ENCODE data around the gene AGPS.

The AGPS gene

GRCh38 chr2:177584030-177584692 lies 191.6 kb downstream of the AGPS start:
- Histone ChIP-seq H3K4me3 (no peak overlapping the region), H3K36me3 (ENCODE audit: insufficient read depth, low read length) (no peaks in the 10 kb centered on the region)
- no peak for DNase-seq (ENCODE audit: low read depth, low spot score)

GRCh38 chr2:177585234-177585863 lies 192.8 kb downstream of the AGPS start:
- no peaks in the 10 kb centered on the region for H3K9me3 ChIP-seq (ENCODE audit: low read depth, low read length)
- H3K9ac ChIP-seq (ENCODE audit: insufficient read length), result no peak overlapping the region
- no peak overlapping the region for H3K27ac ChIP-seq
- no peak overlapping the region for H3K4me3 ChIP-seq
- DNase-seq (ENCODE audit: low read depth, low spot score), result no peak
- TF ChIP-seq FOXP2 (optimal IDR thresholded peaks at IDR 0.05; ENCODE audit: control extremely low read depth, extremely low read length, insufficient read depth), result no peak
- no peak for TF ChIP-seq EZH2 (IDR thresholded peaks at IDR 0.05)
- no peak for TF ChIP-seq POLR2AphosphoS5 (IDR thresholded peaks at IDR 0.05; ENCODE audit: borderline replicate concordance, low read depth, low read length)
- no peaks in the 10 kb centered on the region for H3K36me3 ChIP-seq (ENCODE audit: insufficient read depth, low read length)

More at GRCh38 chr2:177584030-177584692, 191.6 kb downstream of the AGPS start:
- H3K27ac ChIP-seq, result no peak overlapping the region
- TF ChIP-seq POLR2AphosphoS5 (IDR thresholded peaks at IDR 0.05; ENCODE audit: borderline replicate concordance, low read depth, low read length) (no peak), FOXP2 (optimal IDR thresholded peaks at IDR 0.05; ENCODE audit: control extremely low read depth, extremely low read length, insufficient read depth) (no peak), EZH2 (IDR thresholded peaks at IDR 0.05) (no peak)
- no peaks in the 10 kb centered on the region for H3K9me3 ChIP-seq (ENCODE audit: low read depth, low read length)
- no peak overlapping the region for H3K9ac ChIP-seq (ENCODE audit: insufficient read length)

GRCh38 chr2:177586154-177586553 lies 193.6 kb downstream of the AGPS start:
- TF ChIP-seq EZH2 (IDR thresholded peaks at IDR 0.05), result no peak
- no peak for TF ChIP-seq POLR2AphosphoS5 (IDR thresholded peaks at IDR 0.05; ENCODE audit: borderline replicate concordance, low read depth, low read length)
- no peak for TF ChIP-seq FOXP2 (optimal IDR thresholded peaks at IDR 0.05; ENCODE audit: control extremely low read depth, extremely low read length, insufficient read depth)
- Histone ChIP-seq H3K9ac (ENCODE audit: insufficient read length) (no peak overlapping the region), H3K9me3 (ENCODE audit: low read depth, low read length) (no peaks in the 10 kb centered on the region), H3K36me3 (ENCODE audit: insufficient read depth, low read length) (no peaks in the 10 kb centered on the region), H3K4me3 (no peak overlapping the region), H3K27ac (no peak overlapping the region)
- no peak for DNase-seq (ENCODE audit: low read depth, low spot score)

- no peaks in the 10 kb centered on the region for H3K9me3 ChIP-seq (ENCODE audit: low read depth, low read length)
- H3K27ac ChIP-seq, result no peak overlapping the region
- H3K36me3 ChIP-seq (ENCODE audit: insufficient read depth, low read length), result no peaks in the 10 kb centered on the region
- TF ChIP-seq POLR2AphosphoS5 (IDR thresholded peaks at IDR 0.05; ENCODE audit: borderline replicate concordance, low read depth, low read length), result no peak
- no peak for TF ChIP-seq FOXP2 (optimal IDR thresholded peaks at IDR 0.05; ENCODE audit: control extremely low read depth, extremely low read length, insufficient read depth)
- TF ChIP-seq EZH2 (IDR thresholded peaks at IDR 0.05), result no peak
- H3K4me3 ChIP-seq, result no peak overlapping the region
- no peak for DNase-seq (ENCODE audit: low read depth, low spot score)
- no peak overlapping the region for H3K9ac ChIP-seq (ENCODE audit: insufficient read length)
These were observed 194.8 kb downstream of the AGPS start for GRCh38 chr2:177587371-177587770.

GRCh38 chr2:177588671-177589070 lies 196.1 kb downstream of the AGPS start:
- no peak for DNase-seq (ENCODE audit: low read depth, low spot score)
- Histone ChIP-seq H3K9me3 (ENCODE audit: low read depth, low read length) (no peaks in the 10 kb centered on the region), H3K36me3 (ENCODE audit: insufficient read depth, low read length) (no peaks in the 10 kb centered on the region), H3K27ac (no peak overlapping the region), H3K4me3 (no peak overlapping the region), H3K9ac (ENCODE audit: insufficient read length) (no peak overlapping the region)
- no peak for TF ChIP-seq POLR2AphosphoS5 (IDR thresholded peaks at IDR 0.05; ENCODE audit: borderline replicate concordance, low read depth, low read length)
- no peak for TF ChIP-seq FOXP2 (optimal IDR thresholded peaks at IDR 0.05; ENCODE audit: control extremely low read depth, extremely low read length, insufficient read depth)
- no peak for TF ChIP-seq EZH2 (IDR thresholded peaks at IDR 0.05)

GRCh38 chr2:177589186-177589585 lies 196.6 kb downstream of the AGPS start:
- DNase-seq (ENCODE audit: low read depth, low spot score), result no peak
- Histone ChIP-seq H3K27ac (no peak overlapping the region), H3K9ac (ENCODE audit: insufficient read length) (no peak overlapping the region), H3K4me3 (no peak overlapping the region), H3K9me3 (ENCODE audit: low read depth, low read length) (no peaks in the 10 kb centered on the region), H3K36me3 (ENCODE audit: insufficient read depth, low read length) (no peaks in the 10 kb centered on the region)
- no peak for TF ChIP-seq POLR2AphosphoS5 (IDR thresholded peaks at IDR 0.05; ENCODE audit: borderline replicate concordance, low read depth, low read length)

GRCh38 chr2:177592397-177592796 lies 199.8 kb downstream of the AGPS start:
- Histone ChIP-seq H3K36me3 (ENCODE audit: insufficient read depth, low read length) (no peaks in the 10 kb centered on the region), H3K4me3 (no peak overlapping the region), H3K27ac (no peak overlapping the region), H3K9me3 (ENCODE audit: low read depth, low read length) (no peaks in the 10 kb centered on the region), H3K9ac (ENCODE audit: insufficient read length) (no peak overlapping the region)
- DNase-seq (ENCODE audit: low read depth, low spot score), result no peak
- TF ChIP-seq EZH2 (IDR thresholded peaks at IDR 0.05) (no peak), POLR2AphosphoS5 (IDR thresholded peaks at IDR 0.05; ENCODE audit: borderline replicate concordance, low read depth, low read length) (no peak), FOXP2 (optimal IDR thresholded peaks at IDR 0.05; ENCODE audit: control extremely low read depth, extremely low read length, insufficient read depth) (no peak)

- Histone ChIP-seq H3K9me3 (ENCODE audit: low read depth, low read length) (no peaks in the 10 kb centered on the region), H3K27ac (no peak overlapping the region), H3K4me3 (no peak overlapping the region), H3K36me3 (ENCODE audit: insufficient read depth, low read length) (no peaks in the 10 kb centered on the region), H3K9ac (ENCODE audit: insufficient read length) (no peak overlapping the region)
- DNase-seq (ENCODE audit: low read depth, low spot score), result no peak
- TF ChIP-seq FOXP2 (optimal IDR thresholded peaks at IDR 0.05; ENCODE audit: control extremely low read depth, extremely low read length, insufficient read depth) (no peak), POLR2AphosphoS5 (IDR thresholded peaks at IDR 0.05; ENCODE audit: borderline replicate concordance, low read depth, low read length) (no peak), EZH2 (IDR thresholded peaks at IDR 0.05) (no peak)
These were observed 200.4 kb downstream of the AGPS start for GRCh38 chr2:177592945-177593344.
